Motor neuron (in vitro differentiated cells): ENCODE measurements around the gene CA4. TPM values are rescaled to one million over a fixed set of nuclear protein-coding genes. Genes with fewer than 3 reads are reported as not detected.
"Not testable (repeated sequence)": the region's sequence is repeated elsewhere in the genome, so short reads cannot be mapped to it uniquely, and the experiment has no call there.

Experiments
- ATAC-seq, 8 experiments: fragments of 200-7000 bp; cut with Tn5 transposase; replicated peaks in 6 of 8; 2 replicates each; pipeline ENCODE4 v1.8.0; 2021; ENCODE audit warnings: mild to moderate bottlenecking in 8 of 8, moderate library complexity in 8 of 8
- H3K27ac ChIP-seq, 2 donors: fragments of 250-450 bp; sonication (Bioruptor Pico); 2 replicates each; pipeline ENCODE4 v1.9.0; 2021; ENCODE audit warnings: antibody characterized with exemption in 2 of 2, mild to moderate bottlenecking in 2 of 2, moderate library complexity in 1 of 2
- H3K4me1 ChIP-seq, 2 donors: fragments of 250-450 bp; sonication (Bioruptor Pico); replicated peaks in 1 of 2; 2 replicates each; pipeline ENCODE4 v1.6.1; 2021; ENCODE audit warnings: antibody characterized with exemption in 2 of 2, mild to moderate bottlenecking in 2 of 2, moderate library complexity in 1 of 2
- H3K4me3 ChIP-seq, 5 donors: fragments of 250-450 bp; sonication (Bioruptor Pico); 2 replicates each; pipeline ENCODE4 v1.9.0; 2021; ENCODE audit warnings: antibody characterized with exemption in 5 of 5, mild to moderate bottlenecking in 5 of 5, moderate library complexity in 4 of 5
- WGBS, 10 experiments: fragments of 450-650 bp; shearing (Covaris generic); methylation state at CpG; one replicate each; pipeline ENCODE4 v1.0.0; 2022; 5-methylcytosine and 5-hydroxymethylcytosine counted together
- in situ Hi-C, 9 experiments: fragments of 400-800 bp; cut with MboI; loops; one replicate each; pipeline ENCODE4 v1.15.0; 2021; ENCODE audit warnings: low sequenced_read_pairs in 9 of 9, low pct_unique_long_range_greater_than_20kb in 2 of 9; ENCODE audit not compliant: unreplicated experiment in 9 of 9
- total RNA-seq, 8 experiments: library from RNA; unstranded; fragments of 300-600 nt; gene quantifications; 2 replicates each; pipeline versions ENCODE4 v1.2.3 to v1.2.4, GENCODE V29; 2022

CA4 gene
- total RNA-seq: 10 to 100 TPM in 1 of 8 experiments, 1 to 10 TPM in 2, under 1 TPM in 2, not detected in 3; 0.59 to 15.2 (median 3.5) TPM

GRCh38 chr17:60149691-60150582, at the start of gene CA4:
TSS of gene CA4 (plus strand) at chr17:60149973. CDS start at chr17:60150035, 62 bp downstream.
- 0 to 17% methylated on average over 1 to 6 of the region's 81 CpGs; no CpG with 5 or more reads in 8 of the 10 experiments for WGBS, 10 experiments
- H3K4me1 ChIP-seq: peaks cover 23 to 38% of the 10 kb centered on the region in 2 donors
- in situ Hi-C loops: loop anchor here in 5 of 9 experiments (25.0 kb wide), 1 partner anchor 287 kb away; no protein-coding TSS in a partner anchor
- peak within 1 kb of the TSS; percentile 14 to 35 (median 22) for H3K4me3 ChIP-seq
- ATAC-seq: peak in 7 of 8 experiments; percentile 29 to 85 (median 71)
- H3K27ac ChIP-seq: no peak within 1 kb of the TSS

DNA sequence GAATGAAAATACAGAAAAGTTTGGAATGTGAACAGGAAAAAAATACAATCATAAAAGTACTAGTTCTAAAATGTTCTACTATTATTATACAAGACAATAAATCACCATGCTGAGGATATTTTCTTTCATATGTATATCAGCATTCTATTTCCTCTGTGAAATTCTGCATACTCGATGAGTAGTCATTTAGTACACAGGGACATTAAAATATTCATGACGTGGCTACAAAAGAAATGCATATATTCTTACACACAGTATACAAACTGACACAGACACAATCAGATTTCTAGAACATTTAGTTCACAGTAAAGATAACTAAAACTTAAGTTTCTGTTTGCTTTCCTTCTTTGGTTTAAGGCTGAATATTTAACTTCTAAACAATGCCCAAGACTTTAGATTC, 49.2 kb upstream of the CA4 start:
- WGBS, 10 experiments: no CpG with 5 or more reads among the region's 2 CpGs
- in situ Hi-C loops: not testable (repeated sequence)
- peak in 3 of 8 experiments; percentile 89 to 94 (median 91) for ATAC-seq

GRCh38 chr17:60102015-60102631, 47.6 kb upstream of the CA4 start:
- WGBS, 10 experiments: 0 to 68% (median 17%) methylated on average over 1 to 8 of the region's 11 CpGs; no CpG with 5 or more reads in 1 of the 10 experiments
- in situ Hi-C loops: not testable (repeated sequence)
- H3K27ac ChIP-seq: peak overlapping the region; percentile 83 to 85
- H3K4me3 ChIP-seq: peak overlapping the region; percentile 14 to 27 (median 23)
- peak in 7 of 8 experiments; percentile 9 to 54 (median 31) for ATAC-seq
- peaks cover 4 to 11% of the 10 kb centered on the region in 2 donors for H3K4me1 ChIP-seq

More for the DNA sequence above, 49.2 kb upstream of the CA4 start:
- not testable (repeated sequence) for H3K4me3 ChIP-seq, H3K27ac ChIP-seq
- peaks cover 4 to 11% of the 10 kb centered on the region in 2 donors for H3K4me1 ChIP-seq

GRCh38 chr17:60102632-60103096, 47.1 kb upstream of the CA4 start:
- Histone ChIP-seq H3K4me1 (peaks cover 4 to 11% of the 10 kb centered on the region in 2 donors), H3K4me3 (peak overlapping the region; percentile 14 to 27 (median 23)), H3K27ac (peak overlapping the region; percentile 83 to 85)
- 0 to 80% (median 19%) methylated on average over 1 to 15 of the region's 20 CpGs; no CpG with 5 or more reads in 2 of the 10 experiments for WGBS, 10 experiments
- in situ Hi-C loops: no loop called here
- peak; percentile 44 to 87 (median 76) for ATAC-seq

DNA sequence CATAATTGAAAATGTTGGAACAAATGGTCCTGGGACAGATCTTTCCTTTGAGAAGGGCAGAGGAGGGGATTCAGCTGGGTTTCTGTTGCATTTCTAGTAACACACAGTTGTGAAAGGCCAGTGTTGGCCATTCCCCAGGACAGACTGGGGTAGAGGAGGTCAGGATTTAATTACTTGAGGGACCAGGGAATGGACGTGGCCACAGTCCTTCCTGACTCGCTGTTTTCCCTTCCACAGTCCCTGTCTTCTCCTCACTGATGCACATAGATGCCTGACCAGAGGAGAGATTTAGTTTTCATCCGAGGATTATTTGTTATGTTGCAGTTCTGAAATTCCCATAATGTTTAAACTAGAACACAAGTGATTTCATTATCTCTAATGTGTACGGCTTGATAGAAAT, 45.8 kb upstream of the CA4 start:
- H3K27ac ChIP-seq: no peak overlapping the region
- no peak for ATAC-seq
- in situ Hi-C loops: no loop called here
- peaks cover 4 to 7% of the 10 kb centered on the region in 2 donors for H3K4me1 ChIP-seq
- WGBS, 10 experiments: 60 to 100% (median 81%) methylated on average over 1 to 4 of the region's 4 CpGs; no CpG with 5 or more reads in 3 of the 10 experiments
- no peak overlapping the region for H3K4me3 ChIP-seq

GRCh38 chr17:60106340-60107059, 43.3 kb upstream of the CA4 start:
- in situ Hi-C loops: no loop called here
- Histone ChIP-seq H3K27ac (no peak overlapping the region), H3K4me1 (peaks cover 4 to 7% of the 10 kb centered on the region in 2 donors), H3K4me3 (no peak overlapping the region)
- ATAC-seq: peak in 1 of 8 experiments; percentile 11
- 20 to 100% (median 90%) methylated on average over 2 to 5 of the region's 5 CpGs; no CpG with 5 or more reads in 2 of the 10 experiments for WGBS, 10 experiments

GRCh38 chr17:60107526-60108257, 42.1 kb upstream of the CA4 start:
- Histone ChIP-seq H3K4me3 (no peak overlapping the region), H3K27ac (no peak overlapping the region), H3K4me1 (peaks cover 2 to 4% of the 10 kb centered on the region in 2 donors)
- in situ Hi-C loops: no loop called here
- peak in 3 of 8 experiments; percentile 62 to 91 (median 81) for ATAC-seq
- WGBS, 10 experiments: 60 to 93% (median 80%) methylated on average over 2 to 7 of the region's 10 CpGs; no CpG with 5 or more reads in 5 of the 10 experiments

GRCh38 chr17:60108309-60108708, 41.5 kb upstream of the CA4 start:
- in situ Hi-C loops, ATAC-seq: not testable (repeated sequence)

GRCh38 chr17:60108712-60109111, 41.1 kb upstream of the CA4 start:
- in situ Hi-C loops: no loop called here
- Histone ChIP-seq H3K27ac (no peak overlapping the region), H3K4me3 (no peak overlapping the region), H3K4me1 (no peaks in the 10 kb centered on the region)
- WGBS, 10 experiments: 40 to 100% (median 83%) methylated on average over 1 to 4 of the region's 4 CpGs
- ATAC-seq: no peak

More at GRCh38 chr17:60108309-60108708, 41.5 kb upstream of the CA4 start:
- H3K4me3 ChIP-seq, H3K27ac ChIP-seq, H3K4me1 ChIP-seq: not testable (repeated sequence)
- WGBS, 10 experiments: 0 to 60% (median 40%) methylated on average over 1 of the region's 1 CpG; no CpG with 5 or more reads in 3 of the 10 experiments

DNA sequence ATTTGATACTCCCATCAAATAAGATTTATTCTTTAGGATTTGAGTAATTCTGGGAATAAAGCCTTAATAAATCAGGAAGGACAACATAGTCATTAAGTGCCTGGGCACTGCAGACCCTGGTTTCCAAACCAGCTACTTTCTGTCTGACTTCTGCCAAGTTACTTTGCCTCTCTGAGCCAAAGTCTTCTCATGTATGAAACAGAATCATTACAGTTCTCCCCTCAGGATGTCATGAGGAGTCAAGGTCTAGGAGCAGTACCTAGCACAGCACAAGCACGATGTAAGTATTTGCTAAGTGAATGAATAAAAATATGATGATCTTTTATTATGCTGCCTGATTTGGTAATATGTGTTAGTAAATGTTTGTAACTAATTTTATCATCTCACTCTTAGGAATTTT, 40.6 kb upstream of the CA4 start:
- H3K4me1 ChIP-seq: no peaks in the 10 kb centered on the region
- H3K4me3 ChIP-seq: no peak overlapping the region
- H3K27ac ChIP-seq: no peak overlapping the region
- in situ Hi-C loops: no loop called here
- no peak for ATAC-seq
- WGBS, 10 experiments: 40 to 100% (median 86%) methylated on average over 1 of the region's 1 CpG; no CpG with 5 or more reads in 5 of the 10 experiments

DNA sequence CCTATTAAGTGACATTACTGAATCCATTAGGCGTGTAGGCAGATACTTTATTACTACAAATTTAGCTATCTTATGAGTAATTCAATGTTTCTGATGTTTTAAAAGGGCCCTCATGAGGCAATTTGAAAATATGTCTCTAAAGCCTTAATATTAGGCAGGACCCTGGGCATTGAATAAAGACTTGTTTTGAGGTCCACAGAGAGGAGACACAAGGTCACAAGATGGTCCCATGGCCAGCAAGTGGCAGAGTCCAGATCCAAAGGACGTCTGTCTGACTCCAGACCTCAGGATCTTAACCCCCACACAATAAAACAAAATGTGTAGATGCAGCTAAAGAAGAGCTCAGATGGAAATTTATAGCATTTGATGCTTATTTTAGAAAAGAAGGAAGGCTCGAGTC, 39.2 kb upstream of the CA4 start:
- ATAC-seq: no peak
- WGBS, 10 experiments: 0 to 48% (median 30%) methylated on average over 1 to 2 of the region's 3 CpGs; no CpG with 5 or more reads in 4 of the 10 experiments
- in situ Hi-C loops: no loop called here
- H3K4me1 ChIP-seq: no peaks in the 10 kb centered on the region
- no peak overlapping the region for H3K4me3 ChIP-seq
- no peak overlapping the region for H3K27ac ChIP-seq

- peak in 5 of 8 experiments; percentile 19 to 51 (median 39) for ATAC-seq
- H3K4me1 ChIP-seq, in situ Hi-C loops, H3K4me3 ChIP-seq, H3K27ac ChIP-seq: not testable (repeated sequence)
- no CpG with 5 or more reads among the region's 5 CpGs for WGBS, 10 experiments
These were observed 38.1 kb upstream of the CA4 start for GRCh38 chr17:60111661-60112060.
